ENCODE results near the gene DIDO1. TPM values are rescaled to one million over a fixed set of nuclear protein-coding genes. Genes with fewer than 3 reads are reported as not detected.
A peak's percentile ranks its signal among the peaks of the same experiment; 100 is the strongest.

The DIDO1 gene
- total and polyA plus RNA-seq, 2 of the 13 experiments (the other 11 are each of a cell fraction or from before 2014, with no cell fraction given), result 75.0 to 75.1 TPM

- 0 out of 2 replicates have a peak, but pooled peaks have one; percentile 49 for TF ChIP-seq ZNF274 (CRISPR knock-in tag; IDR thresholded peaks at IDR 0.05)
- TF ChIP-seq ZNF235 (CRISPR knock-in tag; IDR thresholded peaks at IDR 0.05; ENCODE audit: borderline replicate concordance), result 0 out of 2 replicates have a peak, but pooled peaks have one; percentile 19
- peak; percentile 83 for TF ChIP-seq RBM22 (optimal IDR thresholded peaks at IDR 0.05; ENCODE audit: low read length)
- TF ChIP-seq POLR2A (IDR thresholded peaks at IDR 0.05; ENCODE audit: insufficient read depth in 1 of 2, low read depth in 2 of 2, low read length in 2 of 2), result peak; percentile 33 to 66; a peak in 3 of 4 replicates
- TF ChIP-seq SMARCE1 (IDR thresholded peaks at IDR 0.05; ENCODE audit: borderline replicate concordance), result no peak; the same call in 1 of the 2 replicates
- TF ChIP-seq ZNF616 (CRISPR knock-in tag; IDR thresholded peaks at IDR 0.05; ENCODE audit: low read depth), result 0 out of 2 replicates have a peak, but pooled peaks have one; percentile 20
- 0 out of 2 replicates have a peak, but pooled peaks have one; percentile 16 for TF ChIP-seq ZNF749 (CRISPR knock-in tag; IDR thresholded peaks at IDR 0.05; ENCODE audit: borderline replicate concordance)
- TF ChIP-seq KDM2A (CRISPR knock-in tag; IDR thresholded peaks at IDR 0.05; ENCODE audit: borderline replicate concordance, low read depth), result peak; percentile 33
- peak; percentile 19 for TF ChIP-seq HNRNPLL (IDR thresholded peaks at IDR 0.05; ENCODE audit: low read depth, low read length, poor library complexity, severe bottlenecking)
- TF ChIP-seq ZNF230 (CRISPR knock-in tag; IDR thresholded peaks at IDR 0.05), result 0 out of 2 replicates have a peak, but pooled peaks have one; percentile 55
- peak; percentile 42; the same call in 1 of the 2 replicates for TF ChIP-seq ZNF607 (CRISPR knock-in tag; IDR thresholded peaks at IDR 0.05; ENCODE audit: borderline replicate concordance)
- 0 out of 2 replicates have a peak, but pooled peaks have one; percentile 7 for TF ChIP-seq FOXP4 (CRISPR knock-in tag; IDR thresholded peaks at IDR 0.05)
- TF ChIP-seq SATB2 (CRISPR knock-in tag; IDR thresholded peaks at IDR 0.05), result no peak
- TF ChIP-seq ZNF784 (CRISPR knock-in tag; IDR thresholded peaks at IDR 0.05; ENCODE audit: borderline replicate concordance), result 0 out of 2 replicates have a peak, but pooled peaks have one; percentile 51
- peak; percentile 81 for TF ChIP-seq ZBTB33 (CRISPR knock-in tag; IDR thresholded peaks at IDR 0.05)
- TF ChIP-seq KDM5B (CRISPR knock-in tag; IDR thresholded peaks at IDR 0.05; ENCODE audit: borderline replicate concordance), result peak; percentile 63; the same call in 1 of the 2 replicates
- 0 out of 2 replicates have a peak, but pooled peaks have one; percentile 13 for TF ChIP-seq ZFX (CRISPR knock-in tag; IDR thresholded peaks at IDR 0.05; ENCODE audit: low read depth)
- TF ChIP-seq DR1 (CRISPR knock-in tag; IDR thresholded peaks at IDR 0.05), result no peak
- 0 out of 2 replicates have a peak, but pooled peaks have one; percentile 7 for TF ChIP-seq ZFP91 (CRISPR knock-in tag; IDR thresholded peaks at IDR 0.05; ENCODE audit: borderline replicate concordance)
- 0 out of 2 replicates have a peak, but pooled peaks have one; percentile 21 for TF ChIP-seq ZNF354B (CRISPR knock-in tag; IDR thresholded peaks at IDR 0.05)
- 0 out of 2 replicates have a peak, but pooled peaks have one; percentile 42 for TF ChIP-seq ZNF605 (CRISPR knock-in tag; IDR thresholded peaks at IDR 0.05)
- TF ChIP-seq AGO2 (optimal IDR thresholded peaks at IDR 0.05; ENCODE audit: low read depth, low read length), result peak; percentile 98
Measured at GRCh38 chr20:62967628-62968351, 41.5 kb upstream of the DIDO1 start (continued).

Measured in HepG2 (cell line).